GM21526 (cell line): Measurements from ENCODE around the gene PRSS57.
"Not testable (repeated sequence)": the region's sequence is repeated elsewhere in the genome, so short reads cannot be mapped to it uniquely, and the experiment has no call there.

Experiments
- ATAC-seq: cut with Tn5 transposase; IDR thresholded peaks from one replicate; pipeline ENCODE4 v1.9.1; 2021; ENCODE audit warnings: moderate library complexity; ENCODE audit not compliant: unreplicated experiment, low FRiP score

The PRSS57 gene

GRCh38 chr19:723714-724113 lies 28.5 kb upstream of the PRSS57 start:
- ATAC-seq, result no peak

DNA sequence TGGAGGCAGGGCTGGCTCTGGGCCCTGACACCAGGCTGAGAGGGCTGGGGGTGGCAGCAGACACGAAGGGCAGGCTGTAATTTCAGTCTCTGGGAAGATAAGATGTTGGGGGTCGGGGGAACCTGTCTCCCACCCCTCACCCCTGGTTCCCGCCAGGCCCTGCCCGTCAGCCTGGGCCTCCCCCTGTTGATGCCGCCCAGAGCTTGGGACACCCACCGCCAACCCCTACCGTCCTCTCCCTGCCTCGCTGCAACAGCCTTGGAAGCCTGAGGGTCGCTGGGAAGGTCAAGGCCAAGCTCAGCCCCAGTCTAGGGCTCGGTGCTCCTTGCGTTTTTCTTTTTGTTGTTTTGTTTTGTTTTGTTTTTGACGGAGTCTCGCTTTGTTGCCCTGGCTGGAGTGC lies 28.0 kb upstream of the PRSS57 start:
- no peak for ATAC-seq

- no peak for ATAC-seq
Measured at GRCh38 chr19:722553-723101, 27.4 kb upstream of the PRSS57 start.

GRCh38 chr19:720345-721160 lies 25.3 kb upstream of the PRSS57 start:
- ATAC-seq, result no peak

- no peak for ATAC-seq
Measured at GRCh38 chr19:719636-720344, 24.5 kb upstream of the PRSS57 start.

GRCh38 chr19:718991-719512 lies 23.8 kb upstream of the PRSS57 start:
- no peak for ATAC-seq

GRCh38 chr19:718251-718951 lies 23.1 kb upstream of the PRSS57 start:
- ATAC-seq, result no peak

DNA sequence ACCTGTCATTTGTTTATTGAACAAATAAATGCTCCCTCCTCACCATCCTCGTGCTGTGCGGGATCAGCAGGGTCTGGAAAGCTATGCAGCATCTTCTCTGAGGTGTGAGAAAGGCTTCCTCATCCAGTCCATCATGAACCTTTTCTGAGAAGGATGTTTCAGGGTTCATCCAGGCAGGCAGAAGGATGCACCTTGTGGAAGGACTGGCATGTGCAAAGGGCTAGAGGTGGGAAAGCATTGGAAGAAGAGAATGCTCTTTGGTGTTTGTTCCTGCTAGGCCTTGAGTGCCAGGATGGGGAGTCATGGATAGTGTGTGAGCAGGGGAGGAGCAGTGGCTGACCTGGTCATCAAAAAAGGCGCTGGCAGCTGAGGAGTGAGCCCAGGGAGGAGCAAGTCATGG lies 20.1 kb upstream of the PRSS57 start:
- no peak for ATAC-seq

GRCh38 chr19:711254-711653 lies 16.0 kb upstream of the PRSS57 start:
- no peak for ATAC-seq

DNA sequence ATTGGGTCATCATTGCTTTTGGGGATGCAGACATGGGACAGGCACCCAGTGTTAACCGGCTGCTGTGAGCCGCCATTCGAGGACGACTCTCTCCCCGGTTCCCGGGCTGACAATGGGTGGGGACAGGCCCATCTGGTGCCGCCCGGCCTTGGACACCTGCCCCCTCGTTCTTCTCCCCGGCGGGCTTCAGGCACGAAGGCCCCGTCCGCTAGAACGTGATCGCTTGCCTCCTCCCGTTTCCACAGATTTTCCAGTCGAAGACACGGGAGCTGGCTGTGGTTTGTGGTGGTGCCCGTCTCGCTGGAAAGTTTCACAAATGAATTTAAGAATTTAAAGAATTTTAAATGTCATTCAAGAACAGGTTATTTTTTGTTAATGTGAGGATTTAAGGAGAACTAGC lies 15.5 kb upstream of the PRSS57 start:
- no peak for ATAC-seq

DNA sequence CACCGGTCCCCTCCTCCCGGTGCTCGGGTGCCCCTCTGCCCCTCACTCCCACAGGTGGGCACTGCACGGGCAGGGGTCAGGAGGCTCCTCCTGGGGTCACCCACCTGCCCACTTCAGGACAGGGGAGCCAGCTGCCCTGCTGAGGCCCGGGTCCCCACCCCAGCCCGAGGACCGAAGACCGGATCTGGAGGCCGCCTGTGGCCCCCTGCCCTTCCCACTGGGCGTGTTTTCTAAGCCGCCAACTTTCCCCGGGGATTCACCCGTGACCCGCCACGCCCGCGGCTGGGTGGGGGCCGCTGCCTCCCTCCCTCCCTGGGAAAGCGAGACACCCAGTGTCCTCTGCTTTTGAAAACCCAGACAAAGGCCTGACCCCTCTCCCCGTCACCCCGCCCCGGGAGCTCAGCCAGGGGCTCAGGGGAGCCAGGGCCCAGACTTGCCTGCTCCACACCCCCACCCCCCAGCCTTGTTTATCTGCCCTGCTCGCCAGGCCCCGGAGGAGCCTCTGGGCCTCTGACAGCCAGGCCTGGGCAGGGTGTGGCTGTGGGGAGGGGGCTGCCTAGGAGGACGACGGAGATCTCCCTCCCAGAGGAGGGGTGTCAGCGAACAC lies 14.8 kb upstream of the PRSS57 start:
- no peak for ATAC-seq

- ATAC-seq, result no peak
Measured at GRCh38 chr19:709196-709964, 14.1 kb upstream of the PRSS57 start.

- ATAC-seq, result no peak
Measured at GRCh38 chr19:708154-709143, 13.2 kb upstream of the PRSS57 start, which contains the start of gene PALM. PALM (plus strand) TSS chr19:708935; CDS start chr19:709147, 212 bp downstream.

GRCh38 chr19:704447-704741 lies 9.1 kb upstream of the PRSS57 start:
- ATAC-seq, result no peak

GRCh38 chr19:703651-704446 lies 8.6 kb upstream of the PRSS57 start:
- no peak for ATAC-seq

DNA sequence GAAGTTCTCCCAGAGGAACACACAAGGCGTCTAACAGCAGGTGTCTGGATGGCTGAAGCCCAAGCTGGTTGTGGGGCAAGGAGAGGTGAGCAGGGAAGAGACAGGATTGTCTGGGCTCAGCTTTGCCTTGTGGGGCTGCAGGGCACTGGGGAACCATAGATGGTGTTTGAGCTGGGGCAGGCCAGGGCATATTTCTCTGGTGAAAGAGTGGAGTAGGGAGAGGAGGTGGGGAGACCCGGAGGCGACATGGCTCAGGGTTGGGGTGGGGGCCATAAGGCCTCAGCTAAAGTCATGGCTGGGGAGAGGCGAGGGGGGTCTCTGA lies 8.0 kb upstream of the PRSS57 start:
- ATAC-seq, result no peak

- not testable (repeated sequence) for ATAC-seq
Measured at GRCh38 chr19:702847-703246, 7.6 kb upstream of the PRSS57 start.

DNA sequence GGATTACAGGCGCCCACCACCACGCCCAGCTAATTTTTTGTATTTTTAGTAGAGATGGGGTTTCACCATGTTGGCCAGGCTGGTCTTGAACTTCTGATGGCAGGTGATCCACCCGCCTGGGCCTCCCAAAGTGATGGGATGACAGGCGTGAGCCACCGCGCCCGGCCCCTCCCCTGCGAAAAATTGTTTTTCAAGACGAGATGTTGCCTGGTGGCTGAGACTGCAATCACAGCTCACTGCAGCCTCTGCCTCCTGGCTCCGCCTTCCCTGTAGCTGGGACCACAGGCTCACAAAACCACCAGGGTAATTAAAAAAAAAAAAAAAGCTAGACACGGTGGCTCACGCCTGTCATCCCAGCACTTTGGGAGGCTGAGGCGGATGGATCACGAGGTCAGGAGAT lies 4.6 kb upstream of the PRSS57 start:
- not testable (repeated sequence) for ATAC-seq
